ENCODE measurements around the gene FDXR. TPM values are rescaled to one million over a fixed set of nuclear protein-coding genes. Genes with fewer than 3 reads are reported as not detected.

The FDXR gene
- total and polyA plus RNA-seq, 8 donors: 4.3 to 15.1 (median 11.9) TPM

- Histone ChIP-seq H3K4me1 (no peaks in the 10 kb centered on the region), H3K36me3 (no peaks in the 10 kb centered on the region), H3K4me3 (no peak overlapping the region), H3K9me3 (no peaks in the 10 kb centered on the region), H3K27ac (no peak overlapping the region), H3K27me3 (no peaks in the 10 kb centered on the region)
- FAIRE-seq (no peak), ATAC-seq (no peak), DNase-seq (no peak)
- TF ChIP-seq CTCF (IDR thresholded peaks at IDR 0.05): no peak
- 89 to 90% methylated on average over 7 of the region's 7 CpGs for WGBS, 2 donors
- intact Hi-C loops (cut with DNase I): no loop called here
Measured at GRCh38 chr17:74815067-74815466, 57.7 kb downstream of the FDXR start.

GRCh38 chr17:74814453-74814852 is 58.3 kb downstream of the FDXR start:
- intact Hi-C loops (cut with DNase I): no loop called here
- no peak for DNase-seq
- no peak overlapping the region for H3K4me3 ChIP-seq
- no peaks in the 10 kb centered on the region for H3K27me3 ChIP-seq
- 84 to 87% methylated on average over 5 of the region's 5 CpGs for WGBS, 2 donors
- no peaks in the 10 kb centered on the region for H3K9me3 ChIP-seq
- no peak for TF ChIP-seq CTCF (IDR thresholded peaks at IDR 0.05)
- no peaks in the 10 kb centered on the region for H3K36me3 ChIP-seq
- no peak for ATAC-seq
- FAIRE-seq: no peak
- H3K4me1 ChIP-seq: no peaks in the 10 kb centered on the region
- H3K27ac ChIP-seq: no peak overlapping the region

Other genes with a start within 250 kb of the FDXR start
- gene CD300E, start 249.3 kb downstream of the FDXR start, total RNA-seq: 1 to 10 TPM in 1 of 6 donors, under 1 TPM in 4, not detected in 1; 0.14 to 1.3 (median 0.16) TPM
- gene CD300E, start 249.3 kb downstream of the FDXR start, polyA plus RNA-seq: under 1 TPM; 0.27 to 0.31 TPM
- 1 to 10 TPM in 1 of 6 donors, under 1 TPM in 5; 0.19 to 4.7 (median 0.26) TPM for gene CD300LF, start 160.1 kb downstream of the FDXR start, total RNA-seq
- gene CD300LF, start 160.1 kb downstream of the FDXR start, polyA plus RNA-seq: under 1 TPM; 0.28 to 0.42 TPM
- gene RAB37, start 135.7 kb downstream of the FDXR start, total RNA-seq: 1 to 10 TPM in 3 of 6 donors, under 1 TPM in 3; 0.79 to 1.8 (median 1.2) TPM
- gene RAB37, start 135.7 kb downstream of the FDXR start, polyA plus RNA-seq: 1 to 10 TPM; 1.3 to 3.1 TPM
- gene NHERF1, start 124.4 kb downstream of the FDXR start, total RNA-seq: 10 to 100 TPM; 40.1 to 78.5 (median 55.9) TPM
- gene NHERF1, start 124.4 kb downstream of the FDXR start, polyA plus RNA-seq: 10 to 100 TPM; 48.9 to 91.9 TPM
- 10 to 100 TPM; 14.4 to 27.6 (median 22.4) TPM for gene NAT9, start 96.6 kb downstream of the FDXR start, total RNA-seq
- gene NAT9, start 96.6 kb downstream of the FDXR start, polyA plus RNA-seq: 10 to 100 TPM; 38.3 to 38.5 TPM
- under 1 TPM in 3 of 6 donors, not detected in 3; 0.03 to 0.12 (median 0.06) TPM for gene GRIN2C, start 13.1 kb downstream of the FDXR start, total RNA-seq
- gene GRIN2C, start 13.1 kb downstream of the FDXR start, polyA plus RNA-seq: under 1 TPM; 0.09 to 0.15 TPM
- under 1 TPM in 1 of 6 donors, not detected in 5; 0.16 TPM for gene FADS6, start 20.6 kb upstream of the FDXR start, total RNA-seq
- gene FADS6, start 20.6 kb upstream of the FDXR start, polyA plus RNA-seq: under 1 TPM in 1 of 2 donors, not detected in 1; 0.07 TPM
- under 1 TPM in 5 of 6 donors, not detected in 1; 0.03 to 0.17 (median 0.09) TPM for gene USH1G, start 50.3 kb upstream of the FDXR start, total RNA-seq
- gene USH1G, start 50.3 kb upstream of the FDXR start, polyA plus RNA-seq: under 1 TPM; 0.08 to 0.09 TPM
- gene OTOP2, start 51.3 kb upstream of the FDXR start, total RNA-seq: not detected
- not detected for gene OTOP2, start 51.3 kb upstream of the FDXR start, polyA plus RNA-seq
- gene OTOP3, start 62.9 kb upstream of the FDXR start, total RNA-seq: under 1 TPM; 0.15 to 0.65 (median 0.39) TPM
- under 1 TPM; 0.15 to 0.35 TPM for gene OTOP3, start 62.9 kb upstream of the FDXR start, polyA plus RNA-seq
- 100 to 1,000 TPM in 5 of 6 donors, 10 to 100 TPM in 1; 76.7 to 145 (median 117) TPM for gene HID1, start 99.8 kb upstream of the FDXR start, total RNA-seq
- 100 to 1,000 TPM; 217 to 262 TPM for gene HID1, start 99.8 kb upstream of the FDXR start, polyA plus RNA-seq
- 10 to 100 TPM in 1 of 6 donors, 1 to 10 TPM in 5; 2.3 to 11.2 (median 3.4) TPM for gene CDR2L, start 114.6 kb upstream of the FDXR start, total RNA-seq
- gene CDR2L, start 114.6 kb upstream of the FDXR start, polyA plus RNA-seq: 1 to 10 TPM; 4.6 to 5.7 TPM
- 10 to 100 TPM; 11.7 to 22.2 (median 14.1) TPM for gene MRPL58, start 139.7 kb upstream of the FDXR start, total RNA-seq
- 10 to 100 TPM; 20.9 to 23.6 TPM for gene MRPL58, start 139.7 kb upstream of the FDXR start, polyA plus RNA-seq
- 100 to 1,000 TPM in 4 of 6 donors, 10 to 100 TPM in 2; 81.6 to 121 (median 105) TPM for gene ATP5PD, start 174.0 kb upstream of the FDXR start, total RNA-seq
- 100 to 1,000 TPM; 215 to 229 TPM for gene ATP5PD, start 174.0 kb upstream of the FDXR start, polyA plus RNA-seq
- 10 to 100 TPM in 1 of 6 donors, 1 to 10 TPM in 5; 6.3 to 13.2 (median 8.5) TPM for gene KCTD2, start 174.2 kb upstream of the FDXR start, total RNA-seq
- gene KCTD2, start 174.2 kb upstream of the FDXR start, polyA plus RNA-seq: 10 to 100 TPM; 13.0 to 14.6 TPM
- gene SLC16A5, start 215.0 kb upstream of the FDXR start, total RNA-seq: 1 to 10 TPM; 2.2 to 5.2 (median 4.0) TPM
- 1 to 10 TPM; 7.8 to 8.8 TPM for gene SLC16A5, start 215.0 kb upstream of the FDXR start, polyA plus RNA-seq
- gene ARMC7, start 237.0 kb upstream of the FDXR start, total RNA-seq: 1 to 10 TPM; 2.3 to 7.4 (median 3.4) TPM
- 1 to 10 TPM; 5.7 to 6.3 TPM for gene ARMC7, start 237.0 kb upstream of the FDXR start, polyA plus RNA-seq

Measured in pancreas (tissue), 10 donors.